GM23248 (cell line): ENCODE measurements around the gene CLEC16A.

Source experiments
- EZH2 ChIP-seq: fragments of 200-600 bp; sonication (generic); IDR thresholded peaks from 2 replicates; pipeline ENCODE4 v1.6.1; 2018; ENCODE audit warnings: antibody characterized with exemption, mild to moderate bottlenecking; ENCODE audit not compliant: insufficient read depth, poor library complexity, severe bottlenecking
- EZH2phosphoT487 ChIP-seq: fragments of 200-600 bp; sonication (generic); IDR thresholded peaks from 2 replicates; pipeline ENCODE4 v1.6.1; 2018; ENCODE audit warnings: antibody characterized with exemption, moderate library complexity, mild to moderate bottlenecking, low read depth; ENCODE audit not compliant: insufficient read depth

- no peak for TF ChIP-seq EZH2
- TF ChIP-seq EZH2phosphoT487 = no peak
Measured at GRCh38 chr16:10896723-10897122, 47.6 kb upstream of the CLEC16A start.
